ENCODE measurements around the gene MAN2B2.

The MAN2B2 gene

DNA sequence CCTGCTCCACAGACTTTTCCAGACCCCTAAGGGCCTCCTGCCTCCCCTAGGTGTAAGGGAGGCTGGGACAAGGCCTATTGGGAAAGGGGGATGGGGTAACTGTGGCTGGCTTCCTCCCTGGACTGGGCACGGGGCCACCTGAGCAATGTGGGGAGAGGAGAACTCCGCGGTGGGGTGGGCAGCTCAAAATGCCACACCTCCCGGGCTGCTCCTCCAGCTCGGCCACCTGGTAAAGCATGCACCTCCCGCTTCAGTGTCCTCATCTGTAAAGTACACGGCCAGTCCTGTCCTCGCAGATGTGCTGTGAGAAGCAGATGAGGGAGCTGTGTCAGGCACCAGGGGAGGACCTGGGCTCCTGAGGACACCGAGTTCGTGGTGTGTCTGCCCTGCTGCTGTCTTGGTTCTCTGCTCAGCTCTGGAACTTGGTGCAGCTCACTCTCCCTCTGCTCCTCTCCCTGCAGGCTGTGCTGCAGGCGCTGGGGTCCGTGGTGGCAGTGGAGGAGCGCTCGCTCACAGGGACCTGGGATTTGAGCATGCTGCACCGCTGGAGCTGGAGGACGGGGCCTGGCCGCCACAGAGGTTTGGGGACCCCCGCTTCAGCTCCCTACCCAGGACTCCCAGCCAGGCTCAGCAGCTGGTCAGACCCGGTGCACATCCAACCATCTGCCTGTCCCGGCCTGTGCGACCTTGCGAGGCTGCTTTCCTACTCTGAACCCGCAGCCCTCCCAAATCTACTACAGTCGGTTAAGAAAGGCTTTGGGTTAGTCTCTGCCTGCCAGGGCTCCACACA lies 44.7 kb downstream of the MAN2B2 start:
- no peak for ATAC-seq

DNA sequence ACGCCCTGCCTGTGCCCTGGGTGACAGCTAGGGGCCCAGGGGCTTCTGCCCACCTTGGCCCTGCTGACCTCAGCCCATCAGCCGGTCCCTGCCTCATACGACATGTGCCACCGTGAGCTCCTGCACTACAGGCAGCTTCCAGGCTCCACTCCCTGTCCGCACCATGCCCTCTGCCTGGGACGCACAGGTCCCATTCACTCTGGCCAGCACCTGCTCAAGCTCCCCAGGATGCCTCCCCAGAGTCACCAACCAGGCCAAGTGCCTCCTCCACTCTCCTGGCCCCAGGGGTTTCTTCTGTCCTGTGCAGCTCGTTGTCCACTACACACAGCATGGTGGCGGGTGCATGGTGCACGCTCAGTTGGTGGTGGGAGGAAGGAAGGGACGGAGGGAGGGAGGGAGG lies 45.3 kb downstream of the MAN2B2 start:
- TF ChIP-seq GLIS3 (CRISPR knock-in tag; IDR thresholded peaks at IDR 0.05): no peak
- TF ChIP-seq, protein P1, sequence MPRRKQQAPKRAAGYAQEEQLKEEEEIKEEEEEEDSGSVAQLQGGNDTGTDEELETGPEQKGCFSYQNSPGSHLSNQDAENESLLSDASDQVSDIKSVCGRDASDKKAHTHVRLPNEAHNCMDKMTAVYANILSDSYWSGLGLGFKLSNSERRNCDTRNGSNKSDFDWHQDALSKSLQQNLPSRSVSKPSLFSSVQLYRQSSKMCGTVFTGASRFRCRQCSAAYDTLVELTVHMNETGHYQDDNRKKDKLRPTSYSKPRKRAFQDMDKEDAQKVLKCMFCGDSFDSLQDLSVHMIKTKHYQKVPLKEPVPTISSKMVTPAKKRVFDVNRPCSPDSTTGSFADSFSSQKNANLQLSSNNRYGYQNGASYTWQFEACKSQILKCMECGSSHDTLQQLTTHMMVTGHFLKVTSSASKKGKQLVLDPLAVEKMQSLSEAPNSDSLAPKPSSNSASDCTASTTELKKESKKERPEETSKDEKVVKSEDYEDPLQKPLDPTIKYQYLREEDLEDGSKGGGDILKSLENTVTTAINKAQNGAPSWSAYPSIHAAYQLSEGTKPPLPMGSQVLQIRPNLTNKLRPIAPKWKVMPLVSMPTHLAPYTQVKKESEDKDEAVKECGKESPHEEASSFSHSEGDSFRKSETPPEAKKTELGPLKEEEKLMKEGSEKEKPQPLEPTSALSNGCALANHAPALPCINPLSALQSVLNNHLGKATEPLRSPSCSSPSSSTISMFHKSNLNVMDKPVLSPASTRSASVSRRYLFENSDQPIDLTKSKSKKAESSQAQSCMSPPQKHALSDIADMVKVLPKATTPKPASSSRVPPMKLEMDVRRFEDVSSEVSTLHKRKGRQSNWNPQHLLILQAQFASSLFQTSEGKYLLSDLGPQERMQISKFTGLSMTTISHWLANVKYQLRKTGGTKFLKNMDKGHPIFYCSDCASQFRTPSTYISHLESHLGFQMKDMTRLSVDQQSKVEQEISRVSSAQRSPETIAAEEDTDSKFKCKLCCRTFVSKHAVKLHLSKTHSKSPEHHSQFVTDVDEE (CRISPR knock-in tag; IDR thresholded peaks at IDR 0.05): no peak
- TF ChIP-seq ZNF70 (CRISPR knock-in tag; IDR thresholded peaks at IDR 0.05): no peak
- TF ChIP-seq SNAI2 (CRISPR knock-in tag; IDR thresholded peaks at IDR 0.05): no peak
- TF ChIP-seq TCF4 (CRISPR knock-in tag; IDR thresholded peaks at IDR 0.05; ENCODE audit: borderline replicate concordance): no peak
- no peak for TF ChIP-seq ZFP30 (CRISPR knock-in tag; IDR thresholded peaks at IDR 0.05)
- TF ChIP-seq, protein P2, sequence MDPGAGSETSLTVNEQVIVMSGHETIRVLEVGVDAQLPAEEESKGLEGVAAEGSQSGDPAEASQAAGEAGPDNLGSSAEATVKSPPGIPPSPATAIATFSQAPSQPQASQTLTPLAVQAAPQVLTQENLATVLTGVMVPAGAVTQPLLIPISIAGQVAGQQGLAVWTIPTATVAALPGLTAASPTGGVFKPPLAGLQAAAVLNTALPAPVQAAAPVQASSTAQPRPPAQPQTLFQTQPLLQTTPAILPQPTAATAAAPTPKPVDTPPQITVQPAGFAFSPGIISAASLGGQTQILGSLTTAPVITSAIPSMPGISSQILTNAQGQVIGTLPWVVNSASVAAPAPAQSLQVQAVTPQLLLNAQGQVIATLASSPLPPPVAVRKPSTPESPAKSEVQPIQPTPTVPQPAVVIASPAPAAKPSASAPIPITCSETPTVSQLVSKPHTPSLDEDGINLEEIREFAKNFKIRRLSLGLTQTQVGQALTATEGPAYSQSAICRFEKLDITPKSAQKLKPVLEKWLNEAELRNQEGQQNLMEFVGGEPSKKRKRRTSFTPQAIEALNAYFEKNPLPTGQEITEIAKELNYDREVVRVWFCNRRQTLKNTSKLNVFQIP (CRISPR knock-in tag; IDR thresholded peaks at IDR 0.05; ENCODE audit: borderline replicate concordance, low read depth): no peak
- TF ChIP-seq, protein P3, sequence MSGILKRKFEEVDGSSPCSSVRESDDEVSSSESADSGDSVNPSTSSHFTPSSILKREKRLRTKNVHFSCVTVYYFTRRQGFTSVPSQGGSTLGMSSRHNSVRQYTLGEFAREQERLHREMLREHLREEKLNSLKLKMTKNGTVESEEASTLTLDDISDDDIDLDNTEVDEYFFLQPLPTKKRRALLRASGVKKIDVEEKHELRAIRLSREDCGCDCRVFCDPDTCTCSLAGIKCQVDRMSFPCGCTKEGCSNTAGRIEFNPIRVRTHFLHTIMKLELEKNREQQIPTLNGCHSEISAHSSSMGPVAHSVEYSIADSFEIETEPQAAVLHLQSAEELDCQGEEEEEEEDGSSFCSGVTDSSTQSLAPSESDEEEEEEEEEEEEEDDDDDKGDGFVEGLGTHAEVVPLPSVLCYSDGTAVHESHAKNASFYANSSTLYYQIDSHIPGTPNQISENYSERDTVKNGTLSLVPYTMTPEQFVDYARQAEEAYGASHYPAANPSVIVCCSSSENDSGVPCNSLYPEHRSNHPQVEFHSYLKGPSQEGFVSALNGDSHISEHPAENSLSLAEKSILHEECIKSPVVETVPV (CRISPR knock-in tag; IDR thresholded peaks at IDR 0.05): no peak
- TF ChIP-seq ZNF565 (CRISPR knock-in tag; conservative IDR thresholded peaks at IDR 0.05; ENCODE audit: low read depth): no peak
- no peak for TF ChIP-seq ARNTL (CRISPR knock-in tag; IDR thresholded peaks at IDR 0.05; ENCODE audit: borderline replicate concordance, low read depth)
- TF ChIP-seq CSDC2 (CRISPR knock-in tag; IDR thresholded peaks at IDR 0.05): no peak
- TF ChIP-seq ZNF8 (CRISPR knock-in tag; IDR thresholded peaks at IDR 0.05): no peak
- no peak for TF ChIP-seq PPARA (CRISPR knock-in tag; IDR thresholded peaks at IDR 0.05; ENCODE audit: borderline replicate concordance)
- ATAC-seq: no peak

More for the DNA sequence above, 44.7 kb downstream of the MAN2B2 start:
- TF ChIP-seq ZFP3 (CRISPR knock-in tag; IDR thresholded peaks at IDR 0.05) (no peak), ISL1 (CRISPR knock-in tag; IDR thresholded peaks at IDR 0.05) (no peak), ZFP30 (CRISPR knock-in tag; IDR thresholded peaks at IDR 0.05) (no peak), ARNTL (CRISPR knock-in tag; IDR thresholded peaks at IDR 0.05; ENCODE audit: borderline replicate concordance, low read depth) (no peak), BACH2 (CRISPR knock-in tag; IDR thresholded peaks at IDR 0.05; ENCODE audit: borderline replicate concordance) (no peak), PPARA (CRISPR knock-in tag; IDR thresholded peaks at IDR 0.05; ENCODE audit: borderline replicate concordance) (no peak), ESRRG (CRISPR knock-in tag; IDR thresholded peaks at IDR 0.05) (no peak)
- TF ChIP-seq, protein P4, sequence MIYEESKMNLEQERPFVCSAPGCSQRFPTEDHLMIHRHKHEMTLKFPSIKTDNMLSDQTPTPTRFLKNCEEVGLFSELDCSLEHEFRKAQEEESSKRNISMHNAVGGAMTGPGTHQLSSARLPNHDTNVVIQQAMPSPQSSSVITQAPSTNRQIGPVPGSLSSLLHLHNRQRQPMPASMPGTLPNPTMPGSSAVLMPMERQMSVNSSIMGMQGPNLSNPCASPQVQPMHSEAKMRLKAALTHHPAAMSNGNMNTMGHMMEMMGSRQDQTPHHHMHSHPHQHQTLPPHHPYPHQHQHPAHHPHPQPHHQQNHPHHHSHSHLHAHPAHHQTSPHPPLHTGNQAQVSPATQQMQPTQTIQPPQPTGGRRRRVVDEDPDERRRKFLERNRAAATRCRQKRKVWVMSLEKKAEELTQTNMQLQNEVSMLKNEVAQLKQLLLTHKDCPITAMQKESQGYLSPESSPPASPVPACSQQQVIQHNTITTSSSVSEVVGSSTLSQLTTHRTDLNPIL (CRISPR knock-in tag; IDR thresholded peaks at IDR 0.05; ENCODE audit: low read depth): no peak

DNA sequence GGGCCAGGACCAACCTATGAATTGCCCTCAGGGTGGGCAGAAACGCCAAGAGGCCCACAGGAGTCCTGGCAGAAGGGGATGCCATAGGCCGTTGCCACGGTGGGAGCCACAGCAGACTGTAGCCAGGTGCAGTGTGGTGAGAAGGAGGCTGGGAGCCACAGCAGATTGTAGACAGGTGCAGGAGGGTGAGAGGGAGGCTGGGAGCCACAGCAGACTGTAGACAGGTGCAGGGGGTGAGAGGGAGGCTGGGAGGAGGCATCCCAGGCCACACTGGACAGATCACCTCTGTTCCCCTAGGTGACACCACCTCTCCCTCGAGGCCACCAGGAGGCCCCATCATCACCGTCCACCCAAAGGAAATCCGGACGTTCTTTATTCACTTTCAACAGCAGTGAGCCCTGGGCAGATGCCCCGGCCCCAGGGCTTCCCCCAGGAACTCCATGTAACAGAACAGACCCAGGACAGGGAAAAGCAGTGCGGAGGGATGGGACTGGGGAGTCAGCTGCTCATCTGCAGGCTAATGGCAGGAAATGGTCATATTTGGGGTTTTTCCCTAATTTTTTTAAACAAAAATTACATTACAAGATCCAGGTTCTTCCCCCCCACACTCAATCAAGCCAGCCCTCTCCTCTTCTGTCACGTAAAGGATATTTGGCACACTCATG lies 46.0 kb downstream of the MAN2B2 start:
- ATAC-seq: no peak; the same call in 2 of the 3 replicates
- no peak for TF ChIP-seq TOX (CRISPR knock-in tag; IDR thresholded peaks at IDR 0.05; ENCODE audit: borderline replicate concordance)
- TF ChIP-seq, protein P5, sequence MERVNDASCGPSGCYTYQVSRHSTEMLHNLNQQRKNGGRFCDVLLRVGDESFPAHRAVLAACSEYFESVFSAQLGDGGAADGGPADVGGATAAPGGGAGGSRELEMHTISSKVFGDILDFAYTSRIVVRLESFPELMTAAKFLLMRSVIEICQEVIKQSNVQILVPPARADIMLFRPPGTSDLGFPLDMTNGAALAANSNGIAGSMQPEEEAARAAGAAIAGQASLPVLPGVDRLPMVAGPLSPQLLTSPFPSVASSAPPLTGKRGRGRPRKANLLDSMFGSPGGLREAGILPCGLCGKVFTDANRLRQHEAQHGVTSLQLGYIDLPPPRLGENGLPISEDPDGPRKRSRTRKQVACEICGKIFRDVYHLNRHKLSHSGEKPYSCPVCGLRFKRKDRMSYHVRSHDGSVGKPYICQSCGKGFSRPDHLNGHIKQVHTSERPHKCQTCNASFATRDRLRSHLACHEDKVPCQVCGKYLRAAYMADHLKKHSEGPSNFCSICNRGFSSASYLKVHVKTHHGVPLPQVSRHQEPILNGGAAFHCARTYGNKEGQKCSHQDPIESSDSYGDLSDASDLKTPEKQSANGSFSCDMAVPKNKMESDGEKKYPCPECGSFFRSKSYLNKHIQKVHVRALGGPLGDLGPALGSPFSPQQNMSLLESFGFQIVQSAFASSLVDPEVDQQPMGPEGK (CRISPR knock-in tag; IDR thresholded peaks at IDR 0.05; ENCODE audit: borderline replicate concordance): no peak
- TF ChIP-seq, protein P3 (CRISPR knock-in tag; IDR thresholded peaks at IDR 0.05): no peak
- no peak for TF ChIP-seq CSDC2 (CRISPR knock-in tag; IDR thresholded peaks at IDR 0.05)
- no peak for TF ChIP-seq ZNF8 (CRISPR knock-in tag; IDR thresholded peaks at IDR 0.05)
- no peak for TF ChIP-seq ZNF565 (CRISPR knock-in tag; conservative IDR thresholded peaks at IDR 0.05; ENCODE audit: low read depth)
- TF ChIP-seq ZFP30 (CRISPR knock-in tag; IDR thresholded peaks at IDR 0.05): no peak
- no peak for TF ChIP-seq ISL1 (CRISPR knock-in tag; IDR thresholded peaks at IDR 0.05)
- TF ChIP-seq SNAI2 (CRISPR knock-in tag; IDR thresholded peaks at IDR 0.05): no peak
- TF ChIP-seq ZFP3 (CRISPR knock-in tag; IDR thresholded peaks at IDR 0.05): no peak
- TF ChIP-seq ESRRG (CRISPR knock-in tag; IDR thresholded peaks at IDR 0.05): no peak
- no peak for TF ChIP-seq RARB (CRISPR knock-in tag; IDR thresholded peaks at IDR 0.05)
- no peak for TF ChIP-seq BACH2 (CRISPR knock-in tag; IDR thresholded peaks at IDR 0.05; ENCODE audit: borderline replicate concordance)
- no peak for TF ChIP-seq ZNF70 (CRISPR knock-in tag; IDR thresholded peaks at IDR 0.05)
- no peak for TF ChIP-seq TCF4 (CRISPR knock-in tag; IDR thresholded peaks at IDR 0.05; ENCODE audit: borderline replicate concordance)
- no peak for TF ChIP-seq PPARA (CRISPR knock-in tag; IDR thresholded peaks at IDR 0.05; ENCODE audit: borderline replicate concordance)
- TF ChIP-seq, protein P2 (CRISPR knock-in tag; IDR thresholded peaks at IDR 0.05; ENCODE audit: borderline replicate concordance, low read depth): no peak

Measured in SK-N-SH treated with all-trans-retinoic acid at 6 μM for 48 hours (cell line).